ENCODE data around the gene ZNF566. TPM values are rescaled to one million over a fixed set of nuclear protein-coding genes. Genes with fewer than 3 reads are reported as not detected.

ZNF566 gene
- total RNA-seq, 2 donors from 2014 or later: 9.6 to 20.7 TPM

- Histone ChIP-seq H3K27ac (no peak overlapping the region), H3K4me1 (replicated peaks) (no peaks in the 10 kb centered on the region), H3K4me3 (no peak overlapping the region), H3K27me3 (replicated peaks; ENCODE audit: insufficient read depth) (no peaks in the 10 kb centered on the region), H3K9me3 (no peaks in the 10 kb centered on the region), H3K36me3 (no peaks in the 10 kb centered on the region)
- 93% methylated on average over 5 of the region's 5 CpGs for WGBS
- intact Hi-C loops (cut with DNase I): no loop called here
- TF ChIP-seq, protein P1, sequence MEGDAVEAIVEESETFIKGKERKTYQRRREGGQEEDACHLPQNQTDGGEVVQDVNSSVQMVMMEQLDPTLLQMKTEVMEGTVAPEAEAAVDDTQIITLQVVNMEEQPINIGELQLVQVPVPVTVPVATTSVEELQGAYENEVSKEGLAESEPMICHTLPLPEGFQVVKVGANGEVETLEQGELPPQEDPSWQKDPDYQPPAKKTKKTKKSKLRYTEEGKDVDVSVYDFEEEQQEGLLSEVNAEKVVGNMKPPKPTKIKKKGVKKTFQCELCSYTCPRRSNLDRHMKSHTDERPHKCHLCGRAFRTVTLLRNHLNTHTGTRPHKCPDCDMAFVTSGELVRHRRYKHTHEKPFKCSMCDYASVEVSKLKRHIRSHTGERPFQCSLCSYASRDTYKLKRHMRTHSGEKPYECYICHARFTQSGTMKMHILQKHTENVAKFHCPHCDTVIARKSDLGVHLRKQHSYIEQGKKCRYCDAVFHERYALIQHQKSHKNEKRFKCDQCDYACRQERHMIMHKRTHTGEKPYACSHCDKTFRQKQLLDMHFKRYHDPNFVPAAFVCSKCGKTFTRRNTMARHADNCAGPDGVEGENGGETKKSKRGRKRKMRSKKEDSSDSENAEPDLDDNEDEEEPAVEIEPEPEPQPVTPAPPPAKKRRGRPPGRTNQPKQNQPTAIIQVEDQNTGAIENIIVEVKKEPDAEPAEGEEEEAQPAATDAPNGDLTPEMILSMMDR (IDR thresholded peaks at IDR 0.05): no peak
- no peak for TF ChIP-seq POLR2A (IDR thresholded peaks at IDR 0.05)
- no peak for TF ChIP-seq POLR2AphosphoS5 (IDR thresholded peaks at IDR 0.05)
- no peak for DNase-seq (ENCODE audit: low spot score)
Measured at GRCh38 chr19:36409841-36410240, 79.5 kb downstream of the ZNF566 start.

DNA sequence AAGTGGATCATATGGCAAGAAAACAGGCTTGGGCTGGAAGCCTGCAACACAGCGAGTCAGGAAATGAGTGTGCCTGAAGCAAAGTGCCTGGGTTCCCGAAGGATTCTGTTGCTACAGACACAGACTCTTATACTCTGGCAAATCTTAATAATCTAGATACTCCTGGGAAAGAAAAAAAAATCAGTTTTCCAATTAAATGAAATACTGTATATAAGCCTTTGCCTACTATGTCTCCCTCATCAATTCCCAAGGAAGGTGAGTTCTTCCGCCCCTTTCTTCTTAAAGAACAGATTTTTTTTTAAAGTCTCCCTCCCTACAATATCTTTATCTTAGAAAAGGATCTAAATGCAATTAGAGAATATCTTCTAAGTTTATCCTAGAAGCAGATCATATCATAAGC is 81.3 kb downstream of the ZNF566 start:
- Histone ChIP-seq H3K9me3 (no peaks in the 10 kb centered on the region), H3K27me3 (replicated peaks; ENCODE audit: insufficient read depth) (no peaks in the 10 kb centered on the region), H3K4me3 (no peak overlapping the region), H3K27ac (no peak overlapping the region), H3K36me3 (no peaks in the 10 kb centered on the region), H3K4me1 (replicated peaks) (no peaks in the 10 kb centered on the region)
- 94% methylated on average over 3 of the region's 3 CpGs for WGBS
- no peak for DNase-seq (ENCODE audit: low spot score)
- TF ChIP-seq, protein P1 (IDR thresholded peaks at IDR 0.05): no peak
- no peak for TF ChIP-seq POLR2A (IDR thresholded peaks at IDR 0.05)
- TF ChIP-seq POLR2AphosphoS5 (IDR thresholded peaks at IDR 0.05): no peak
- intact Hi-C loops (cut with DNase I): no loop called here

DNA sequence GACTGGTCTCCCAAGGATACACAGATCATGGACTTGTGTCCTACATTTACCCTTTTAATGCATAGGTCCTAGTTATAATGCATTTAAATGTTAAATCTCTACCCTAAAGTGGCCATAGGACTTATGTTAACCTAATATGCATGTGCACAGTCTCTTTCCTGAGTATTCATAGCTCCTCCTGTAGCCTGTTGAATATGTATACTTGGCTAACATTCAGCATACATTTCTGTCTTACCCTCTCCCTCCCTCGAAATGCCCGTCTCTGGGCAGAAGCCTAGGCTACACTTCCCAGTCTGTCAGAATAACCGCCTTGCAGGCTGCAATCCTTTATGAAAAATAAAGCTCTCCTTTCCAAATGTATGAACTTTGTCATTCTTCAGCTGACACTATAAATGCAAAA is 84.9 kb downstream of the ZNF566 start:
- WGBS: 100% methylated on average over 3 of the region's 3 CpGs
- H3K27ac ChIP-seq: no peak overlapping the region
- peaks cover 0 to 1% of the 10 kb centered on the region in 2 donors for H3K36me3 ChIP-seq
- no peak for TF ChIP-seq POLR2AphosphoS5 (IDR thresholded peaks at IDR 0.05)
- TF ChIP-seq, protein P1 (IDR thresholded peaks at IDR 0.05): no peak
- TF ChIP-seq POLR2A (IDR thresholded peaks at IDR 0.05): no peak
- no peak overlapping the region for H3K4me3 ChIP-seq
- intact Hi-C loops (cut with DNase I): no loop called here
- H3K4me1 ChIP-seq (replicated peaks): no peaks in the 10 kb centered on the region
- no peak for DNase-seq (ENCODE audit: low spot score)
- H3K9me3 ChIP-seq: no peaks in the 10 kb centered on the region
- no peaks in the 10 kb centered on the region for H3K27me3 ChIP-seq (replicated peaks; ENCODE audit: insufficient read depth)

DNA sequence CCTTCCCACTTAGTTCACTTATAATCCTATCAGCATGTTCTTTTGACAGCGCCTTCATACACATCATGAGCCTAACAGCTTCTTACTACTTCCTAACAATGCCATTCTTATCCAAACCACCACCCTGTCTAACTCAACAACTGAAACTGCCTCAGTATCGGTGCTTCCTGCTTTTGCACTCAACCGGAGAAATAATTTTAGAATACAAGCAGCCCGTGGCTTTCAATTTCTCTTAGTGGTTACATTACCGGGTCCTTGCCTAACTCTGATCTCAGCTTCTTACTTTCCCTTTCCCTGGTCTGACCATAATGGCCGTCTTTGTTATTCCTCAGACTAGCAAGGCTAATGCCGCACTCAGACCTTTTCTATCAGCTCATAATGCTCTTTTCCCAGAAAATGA is 87.9 kb downstream of the ZNF566 start:
- no peak for TF ChIP-seq POLR2A (IDR thresholded peaks at IDR 0.05)
- TF ChIP-seq, protein P1 (IDR thresholded peaks at IDR 0.05): no peak
- TF ChIP-seq POLR2AphosphoS5 (IDR thresholded peaks at IDR 0.05): no peak
- peaks cover 0 to 5% of the 10 kb centered on the region in 2 donors for H3K36me3 ChIP-seq

DNA sequence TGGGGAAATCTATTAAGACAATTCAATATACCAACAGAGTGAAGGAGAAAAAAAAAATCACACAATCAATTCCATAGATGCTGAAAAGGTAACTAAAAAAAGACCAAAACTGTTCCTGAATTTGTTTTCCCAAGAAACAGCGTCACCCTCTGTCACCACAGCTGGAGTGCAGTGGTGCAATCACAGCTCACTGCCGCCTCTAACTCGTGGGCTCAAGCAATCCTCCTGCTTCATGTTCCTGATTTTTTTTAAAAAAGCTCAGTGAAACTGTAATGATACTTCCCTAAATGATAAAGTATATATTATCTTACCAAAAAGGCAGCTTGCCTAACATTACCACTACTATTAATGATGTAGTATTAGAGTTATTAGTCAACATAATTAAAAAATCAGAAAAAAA is 90.8 kb downstream of the ZNF566 start:
- no peak for TF ChIP-seq POLR2AphosphoS5 (IDR thresholded peaks at IDR 0.05)
- TF ChIP-seq, protein P1 (IDR thresholded peaks at IDR 0.05): no peak
- TF ChIP-seq POLR2A (IDR thresholded peaks at IDR 0.05): no peak
- DNase-seq (ENCODE audit: low spot score): no peak
- Histone ChIP-seq H3K4me1 (replicated peaks) (no peaks in the 10 kb centered on the region), H3K36me3 (peaks cover 0 to 6% of the 10 kb centered on the region in 2 donors), H3K27me3 (replicated peaks; ENCODE audit: insufficient read depth) (no peaks in the 10 kb centered on the region), H3K4me3 (no peak overlapping the region), H3K9me3 (no peaks in the 10 kb centered on the region), H3K27ac (no peak overlapping the region)
- WGBS: 98% methylated on average over 3 of the region's 3 CpGs
- intact Hi-C loops (cut with DNase I): no loop called here

More for the DNA sequence above, 87.9 kb downstream of the ZNF566 start:
- H3K4me1 ChIP-seq (replicated peaks): no peaks in the 10 kb centered on the region
- no peaks in the 10 kb centered on the region for H3K9me3 ChIP-seq
- H3K4me3 ChIP-seq: no peak overlapping the region
- no peak overlapping the region for H3K27ac ChIP-seq
- 96% methylated on average over 7 of the region's 7 CpGs for WGBS
- intact Hi-C loops (cut with DNase I): no loop called here
- no peaks in the 10 kb centered on the region for H3K27me3 ChIP-seq (replicated peaks; ENCODE audit: insufficient read depth)
- DNase-seq (ENCODE audit: low spot score): no peak

Measured in prostate gland (tissue), 2 donors.